K562 (cell line): ENCODE results near the gene LBH. TPM values are rescaled to one million over a fixed set of nuclear protein-coding genes. Genes with fewer than 3 reads are reported as not detected.

Source experiments
- ATAC-seq: fragments of 200-7000 bp; cut with Tn5 transposase; 3 replicates; pipeline ENCODE4 v1.9.1; 2020; ENCODE audit warnings: moderate library complexity
- BruUV-seq: library from RNA; stranded (reverse); fragments of 400-500 nt; replicated peaks from 2 replicates; lab custom pipeline; 2021; lab: Mats Ljungman, UMichigan
- CTCF ChIA-PET: fragments of 300-600 bp; formaldehyde crosslinking; extraction: SDS; loops from one replicate; lab custom pipeline; 2021; ENCODE audit warnings: low intra/inter-chr PET ratio; lab: Yijun Ruan, JAX
- POLR2A ChIA-PET: fragments of 300-600, 350-650 bp; sonication (Branson Sonifier 250); formaldehyde crosslinking; extraction: SDS; loops from one replicate; lab custom pipeline; 2021; ENCODE audit warnings: antibody characterized with exemption, inconsistent platforms; lab: Yijun Ruan, JAX
- DNase-seq, 4 experiments: peaks; one replicate each; pipeline versions ENCODE4 v3.0.0 to v3.0.0-alpha.2; 2011 to 2018; ENCODE audit warnings: low spot score in 3 of 4, mixed read lengths in 3 of 4; ENCODE audit errors: extremely low read depth in 1 of 4
- FAIRE-seq: peaks from 2 replicates; lab custom pipeline; 2011; peaks lifted over from hg19 to GRCh38; lab: Jason Lieb, UNC
- H2AFZ ChIP-seq: 2 replicates; pipeline ENCODE4 v1.6.0; 2011; ENCODE audit warnings: low read depth, low read length, control low read depth, inconsistent platforms
- H3K27ac ChIP-seq: fragments of 200-600 bp; 3 replicates; pipeline ENCODE4 v1.8.0; 2011; ENCODE audit warnings: low read depth, mild to moderate bottlenecking, control low read depth, inconsistent platforms, low read length, moderate library complexity, mixed read lengths; ENCODE audit errors: extremely low read depth
- H3K27me3 ChIP-seq, 2 experiments: fragments of 300-600 bp in 1 of 2; 2 replicates in 1 of 2; 3 replicates in 1 of 2; pipeline versions ENCODE4 v1.6.0 to v1.8.0; 2011; ENCODE audit warnings: inconsistent platforms in 2 of 2, low read length in 2 of 2, mild to moderate bottlenecking in 1 of 2, mixed read lengths in 1 of 2, moderate library complexity in 1 of 2; ENCODE audit not compliant: control insufficient read depth in 2 of 2, insufficient read depth in 2 of 2
- H3K36me3 ChIP-seq: fragments of 300-600 bp; 3 replicates; pipeline ENCODE4 v1.8.0; 2011; ENCODE audit warnings: mild to moderate bottlenecking, low read length, inconsistent platforms; ENCODE audit not compliant: control insufficient read depth, insufficient read depth
- H3K4me1 ChIP-seq, 2 experiments: fragments of 200-600 bp in 1 of 2; replicated peaks in 1 of 2; 2 replicates in 1 of 2; 3 replicates in 1 of 2; pipeline versions ENCODE4 v1.5.1 to v1.8.0; 2011; ENCODE audit warnings: inconsistent platforms in 2 of 2, low read length in 2 of 2, mild to moderate bottlenecking in 1 of 2, mixed read lengths in 1 of 2, moderate library complexity in 1 of 2; ENCODE audit not compliant: control insufficient read depth in 2 of 2, insufficient read depth in 2 of 2
- H3K4me2 ChIP-seq: 2 replicates; pipeline ENCODE4 v1.6.1; 2011; ENCODE audit warnings: low read length, control low read depth, inconsistent platforms, mixed read lengths; ENCODE audit not compliant: insufficient read depth
- H3K4me3 ChIP-seq: fragments of 200-600 bp; sonication (generic), shearing (Covaris generic); 2 replicates; pipeline ENCODE4 v1.5.1; 2016; ENCODE audit warnings: control low read depth, inconsistent platforms
- H3K79me2 ChIP-seq: fragments of 200-600 bp; 3 replicates; pipeline ENCODE4 v1.8.0; 2011; ENCODE audit warnings: low read length, inconsistent platforms; ENCODE audit not compliant: control insufficient read depth, insufficient read depth
- H3K9ac ChIP-seq, 2 experiments: 2 replicates each; pipeline versions ENCODE4 v1.6.0 to v1.6.1; 2011; ENCODE audit warnings: low read depth in 2 of 2, low read length in 2 of 2, control low read depth in 1 of 2, inconsistent platforms in 1 of 2, mild to moderate bottlenecking in 1 of 2, mixed read lengths in 1 of 2; ENCODE audit not compliant: insufficient read depth in 1 of 2
- H3K9me1 ChIP-seq: one replicate; pipeline ENCODE4 v1.6.0; 2011; ENCODE audit warnings: inconsistent platforms, mild to moderate bottlenecking, low read length, moderate library complexity; ENCODE audit not compliant: control insufficient read depth, insufficient read depth
- H3K9me3 ChIP-seq: replicated peaks from 2 replicates; pipeline ENCODE4 v1.5.1; 2011; ENCODE audit warnings: low read depth, low read length, inconsistent platforms; ENCODE audit not compliant: control insufficient read depth, insufficient read depth
- H4K20me1 ChIP-seq: replicated peaks from 2 replicates; pipeline ENCODE4 v1.6.1; 2011; ENCODE audit warnings: low read length, inconsistent platforms, mixed read lengths; ENCODE audit not compliant: control insufficient read depth, insufficient read depth
- TFE3 ChIP-seq: fragments of 450-650 bp; formaldehyde crosslinking; IDR thresholded peaks from 2 replicates; pipeline ENCODE4 v1.4.0; 2020; ENCODE audit warnings: mild to moderate bottlenecking, mixed read lengths
- ZNF280B ChIP-seq: fragments of 250-450 bp; sonication (Bioruptor Pico); IDR thresholded peaks from 2 replicates; pipeline ENCODE4 v1.5.1; 2021; ENCODE audit warnings: mild to moderate bottlenecking
- WGBS: fragments of 100-300 bp; shearing (Covaris generic); methylation state at CpG from one replicate; pipeline ENCODE4 v1.1.6; 2016; ENCODE audit warnings: low coverage, mixed read lengths; ENCODE audit not compliant: insufficient coverage; ENCODE audit errors: missing lambda C conversion rate; 5-methylcytosine and 5-hydroxymethylcytosine counted together
- in situ Hi-C: fragments of 300-500 bp; cut with MboI; formaldehyde crosslinking; loops from 4 replicates; pipeline ENCODE4 v1.15.0; 2018; ENCODE audit warnings: inconsistent platforms, mixed read lengths
- intact Hi-C: fragments of 100-400 bp; cut with micrococcal nuclease; formaldehyde crosslinking; loops from 2 replicates; pipeline ENCODE4 v1.14.2; 2022
- polyA plus RNA-seq, 8 experiments: library from polyadenylated mRNA; depleted of rRNA in 4 of 8; stranded (reverse) in 5 of 8; unstranded in 3 of 8; fragments of >200 nt; fragmentation: Nextera tagmentation in 2 of 8; fragmentation: Illumina TruSeq in 1 of 8; extraction: Ambion mirVana in 2 of 8; extraction: Trizol in 1 of 8; gene quantifications; 2 replicates each; pipeline versions ENCODE4 v1.2.1 to v1.2.3, GENCODE V29; 2011 to 2014; ENCODE audit warnings: inconsistent platforms in 1 of 8, missing spikeins in 1 of 8
- total RNA-seq, 7 experiments: library from RNA; depleted of rRNA in 6 of 7; stranded (reverse); fragments of >200 nt in 6 of 7; fragmentation: Illumina TruSeq in 2 of 7; extraction: Trizol in 2 of 7; gene quantifications; 2 replicates each; pipeline versions ENCODE4 v1.2.1 to v1.2.3, GENCODE V29; 2011 to 2021; ENCODE audit warnings: low replicate concordance in 1 of 7

Gene LBH
- total and polyA plus RNA-seq, 9 of the 15 experiments (the other 6 are each of a cell fraction or from before 2014, with no cell fraction given) = 3.1 to 13.4 (median 7.4) TPM

GRCh38 chr2:30201990-30202389 is 29.3 kb upstream of the LBH start:
- no peak for FAIRE-seq
- BruUV-seq = no TSS peak
- ChIA-PET POLR2A (interaction anchor here (0.6 kb wide), 3 partner anchors 9 to 1877 kb away, joined by 3 read pairs; no protein-coding TSS in a partner anchor), CTCF (no interaction called here)
- Histone ChIP-seq H3K4me1 (peaks cover 3 to 5% of the 10 kb centered on the region in 2 experiments; a peak in 3 of 5 replicates), H3K27ac (no peak overlapping the region), H3K36me3 (no peaks in the 10 kb centered on the region), H3K9me1 (no peaks in the 10 kb centered on the region), H3K79me2 (no peaks in the 10 kb centered on the region)
- in situ Hi-C loops = no loop called here
- DNase-seq = no peak
- intact Hi-C loops = no loop called here
- peak; percentile 63 for TF ChIP-seq TFE3 (CRISPR knock-in tag)
- TF ChIP-seq ZNF280B (CRISPR knock-in tag) = no peak
- TF ChIP-seq, all 486 proteins: peak for 1
- Histone ChIP-seq H3K9ac (no peak overlapping the region), H4K20me1 (no peaks in the 10 kb centered on the region), H2AFZ (peak overlapping the region; percentile 64), H3K9me3 (no peaks in the 10 kb centered on the region), H3K4me2 (no peak overlapping the region), H3K27me3 (no peaks in the 10 kb centered on the region), H3K4me3 (no peak overlapping the region)
- ATAC-seq = no peak
- 33% methylated on average over 1 of the region's 1 CpG for WGBS
